NB4 (cell line): Measurements from ENCODE around the gene CCNDBP1.

Experiments used
- POLR2A ChIP-seq: IDR thresholded peaks from 2 replicates; pipeline ENCODE4 v1.6.1; 2011; ENCODE audit warnings: mild to moderate bottlenecking; ENCODE audit not compliant: insufficient read length; ENCODE audit errors: extremely low read depth
- TF ChIP-seq, protein P1 (sequence below): IDR thresholded peaks from one replicate; pipeline ENCODE4 v1.5.1; 2012; ENCODE audit warnings: low read depth, low read length

DNA sequence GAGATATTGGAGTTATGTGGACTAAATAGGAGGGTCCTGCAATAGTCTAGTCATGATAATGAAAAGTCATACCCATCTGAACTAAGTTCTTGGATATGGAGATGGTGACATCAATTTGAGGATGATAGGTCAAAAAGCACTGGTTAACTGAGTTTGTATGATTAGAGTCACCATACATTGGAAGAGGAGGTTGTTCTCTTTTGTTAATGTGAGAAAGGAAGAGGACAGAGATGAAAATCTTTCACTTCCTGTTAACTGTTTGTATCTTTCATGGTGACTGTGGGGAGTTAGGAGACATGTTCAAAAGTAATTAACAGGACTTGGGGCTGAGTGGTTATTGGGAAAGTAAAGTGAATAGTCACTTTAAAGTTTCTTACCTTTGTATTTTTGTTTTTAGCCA is 40.7 kb upstream of the CCNDBP1 start:
- TF ChIP-seq POLR2A: no peak
- TF ChIP-seq, protein P1, sequence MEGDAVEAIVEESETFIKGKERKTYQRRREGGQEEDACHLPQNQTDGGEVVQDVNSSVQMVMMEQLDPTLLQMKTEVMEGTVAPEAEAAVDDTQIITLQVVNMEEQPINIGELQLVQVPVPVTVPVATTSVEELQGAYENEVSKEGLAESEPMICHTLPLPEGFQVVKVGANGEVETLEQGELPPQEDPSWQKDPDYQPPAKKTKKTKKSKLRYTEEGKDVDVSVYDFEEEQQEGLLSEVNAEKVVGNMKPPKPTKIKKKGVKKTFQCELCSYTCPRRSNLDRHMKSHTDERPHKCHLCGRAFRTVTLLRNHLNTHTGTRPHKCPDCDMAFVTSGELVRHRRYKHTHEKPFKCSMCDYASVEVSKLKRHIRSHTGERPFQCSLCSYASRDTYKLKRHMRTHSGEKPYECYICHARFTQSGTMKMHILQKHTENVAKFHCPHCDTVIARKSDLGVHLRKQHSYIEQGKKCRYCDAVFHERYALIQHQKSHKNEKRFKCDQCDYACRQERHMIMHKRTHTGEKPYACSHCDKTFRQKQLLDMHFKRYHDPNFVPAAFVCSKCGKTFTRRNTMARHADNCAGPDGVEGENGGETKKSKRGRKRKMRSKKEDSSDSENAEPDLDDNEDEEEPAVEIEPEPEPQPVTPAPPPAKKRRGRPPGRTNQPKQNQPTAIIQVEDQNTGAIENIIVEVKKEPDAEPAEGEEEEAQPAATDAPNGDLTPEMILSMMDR: no peak
